ENCODE data around the gene ANKRD34C.
"Not testable (repeated sequence)": the region's sequence is repeated elsewhere in the genome, so short reads cannot be mapped to it uniquely, and the experiment has no call there.

The ANKRD34C gene

DNA sequence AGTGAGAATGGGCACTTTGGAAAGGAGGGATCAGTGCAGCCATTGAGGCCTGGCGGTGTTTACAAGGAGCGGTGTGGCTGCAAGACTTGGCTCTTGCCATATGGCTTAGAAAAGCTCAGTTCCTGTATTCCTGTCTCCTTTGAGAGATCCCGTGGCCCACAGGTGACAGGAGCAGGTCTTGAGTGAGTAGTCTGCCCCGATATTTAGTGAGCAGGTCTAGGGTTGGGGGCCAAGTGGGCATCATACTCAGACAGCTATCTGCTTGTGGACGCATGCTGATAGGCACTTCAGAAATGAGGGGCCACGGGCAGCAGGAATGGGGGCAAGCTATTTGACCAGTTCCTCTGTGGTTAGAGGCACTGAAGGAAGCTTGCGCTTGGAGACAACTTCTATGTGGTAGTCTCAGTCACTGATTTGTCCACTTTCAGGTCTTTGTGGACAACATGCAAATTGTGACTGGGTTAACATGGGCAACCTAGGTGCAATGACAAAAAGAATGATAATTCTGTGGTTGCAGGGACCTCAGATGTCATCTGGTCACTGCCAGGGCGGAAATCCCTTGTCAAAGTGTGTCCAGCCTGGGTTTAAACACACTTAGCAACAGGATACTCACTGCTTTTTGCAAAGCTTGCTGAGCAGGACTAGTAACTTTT is 29.5 kb downstream of the ANKRD34C start:
- DNase-seq, result peak; percentile 15

DNA sequence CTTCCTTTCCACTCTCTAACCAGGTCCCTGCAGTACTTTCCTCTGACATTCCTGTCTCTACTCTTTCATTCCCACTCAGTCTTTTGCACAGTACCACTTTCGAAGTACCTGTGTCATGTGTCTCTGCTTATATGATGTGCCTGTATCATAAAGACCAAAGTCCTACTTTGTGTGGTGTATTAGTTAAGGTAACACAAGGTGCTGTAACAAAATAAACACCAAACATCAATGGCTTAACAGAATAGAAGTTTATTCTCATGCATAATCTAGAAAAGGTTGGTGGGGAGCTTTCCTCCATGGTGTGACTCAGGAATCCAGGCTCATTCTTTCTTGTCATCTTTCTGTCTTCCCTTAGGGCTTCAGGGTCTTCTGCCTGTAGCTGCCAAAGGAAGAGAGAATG is 31.7 kb downstream of the ANKRD34C start:
- DNase-seq, result no peak

GRCh38 chr15:79314811-79315210 is 32.3 kb downstream of the ANKRD34C start:
- DNase-seq, result no peak

GRCh38 chr15:79315623-79316328 is 33.3 kb downstream of the ANKRD34C start:
- DNase-seq, result no peak

GRCh38 chr15:79316864-79317263 is 34.3 kb downstream of the ANKRD34C start:
- DNase-seq, result no peak

DNA sequence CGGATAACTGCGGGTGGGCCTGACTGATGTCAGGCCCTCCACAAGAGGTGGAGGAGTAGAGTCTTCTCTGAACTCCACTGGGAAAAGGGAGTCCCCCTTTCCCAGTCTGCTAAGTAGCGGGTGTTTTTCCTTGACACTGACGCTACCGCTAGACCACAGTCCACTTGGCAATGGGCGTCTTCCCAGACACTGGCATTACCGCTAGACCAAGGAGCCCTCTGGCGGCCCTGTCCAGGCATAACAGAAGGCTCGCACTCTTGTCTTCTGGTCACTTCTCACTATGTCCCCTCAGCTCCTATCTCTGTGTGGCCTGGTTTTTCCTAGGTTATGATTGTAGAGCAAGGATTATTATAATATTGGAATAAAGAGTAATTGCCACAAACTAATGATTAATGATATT is 37.5 kb downstream of the ANKRD34C start:
- DNase-seq, result not testable (repeated sequence)

DNA sequence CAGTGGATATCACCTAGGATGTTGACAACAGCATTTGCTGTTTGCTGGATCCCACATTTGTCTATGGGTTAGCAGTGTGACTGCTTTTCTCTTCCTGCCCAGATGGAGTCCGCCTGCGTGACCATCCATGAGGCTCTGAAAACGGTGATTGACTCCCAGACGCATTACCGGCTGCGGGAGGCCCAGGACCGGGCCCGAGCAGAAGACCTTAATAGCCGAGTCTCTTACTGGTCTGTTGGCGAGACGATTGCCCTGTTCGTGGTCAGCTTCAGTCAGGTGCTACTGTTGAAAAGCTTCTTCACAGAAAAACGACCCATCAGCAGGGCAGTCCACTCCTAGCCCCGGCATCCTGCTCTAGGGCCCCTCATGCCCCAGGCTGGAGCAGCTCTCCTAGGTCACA is 39.4 kb downstream of the ANKRD34C start:
- no peak for DNase-seq

DNA sequence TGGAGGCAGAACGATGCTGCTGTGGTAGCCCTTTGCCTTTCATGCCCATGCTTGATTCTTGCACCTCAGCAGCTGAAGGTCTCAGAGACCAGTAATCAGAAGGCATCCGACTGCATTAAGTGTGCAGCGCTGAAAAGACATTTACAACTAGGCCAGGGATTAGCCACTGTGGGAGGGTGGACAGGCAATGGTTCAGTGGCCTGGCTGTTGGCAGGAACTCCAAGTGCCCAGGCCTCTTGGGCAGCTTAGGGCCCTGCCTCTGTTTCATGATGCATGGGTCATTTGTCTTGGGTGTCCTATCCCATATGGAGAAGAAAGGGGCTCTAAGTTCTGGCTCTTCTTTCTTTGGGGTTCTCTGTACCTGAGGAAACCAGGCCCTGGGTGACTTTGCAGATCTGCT is 39.8 kb downstream of the ANKRD34C start:
- DNase-seq, result no peak

DNA sequence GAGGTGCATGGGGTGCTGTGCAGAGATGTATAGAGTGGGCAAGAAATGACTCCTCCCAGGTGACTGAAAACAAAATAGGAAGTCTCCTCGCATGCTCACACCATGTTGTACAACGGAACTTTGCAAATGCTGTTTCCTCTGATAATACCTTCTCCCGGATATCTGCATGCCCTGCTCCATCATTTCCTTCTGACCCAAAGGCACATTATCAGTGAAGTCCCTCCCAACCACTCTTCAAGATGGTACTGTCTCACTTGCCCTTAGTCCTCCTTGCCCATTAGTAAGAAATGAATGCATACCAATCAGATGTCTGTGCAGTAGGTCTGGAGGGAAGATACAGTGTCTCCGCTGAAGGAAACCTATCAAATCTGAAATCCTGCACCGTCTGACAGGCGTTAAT is 40.4 kb downstream of the ANKRD34C start:
- peak; percentile 95 for DNase-seq

DNA sequence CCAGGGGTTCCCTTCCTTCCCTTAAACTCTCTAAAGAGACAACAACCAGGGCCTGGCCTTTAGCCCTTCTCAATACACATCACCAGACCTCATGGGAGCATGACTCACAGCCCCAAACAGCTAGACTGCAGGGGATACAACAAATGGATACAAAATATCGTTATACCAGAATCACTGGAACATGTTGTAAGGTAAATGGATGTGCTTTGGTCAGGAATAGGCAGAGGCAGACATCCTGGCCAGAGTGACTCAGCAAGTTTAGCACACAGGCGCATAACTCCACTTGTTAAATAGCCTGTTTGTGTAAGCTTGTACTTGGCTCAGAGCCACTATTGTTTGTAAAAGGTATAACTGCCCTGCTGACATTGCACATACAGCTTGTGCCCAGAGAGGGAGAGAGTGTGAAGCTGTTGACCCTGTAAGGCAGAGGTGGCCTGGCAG is 46.7 kb downstream of the ANKRD34C start:
- DNase-seq, result peak; percentile 49

Data from hematopoietic multipotent progenitor cell treated with erythropoietin and hydrocortisone succinate and interleukin-3 and kit ligand, for 4 days (in vitro differentiated cells).